GM19438 (cell line): ENCODE results near the gene PSAT1.
"Not testable (repeated sequence)": the region's sequence is repeated elsewhere in the genome, so short reads cannot be mapped to it uniquely, and the experiment has no call there.

Experiments
- ATAC-seq: cut with Tn5 transposase; IDR thresholded peaks from one replicate; pipeline ENCODE4 v1.9.1; 2021; ENCODE audit warnings: low read depth; ENCODE audit not compliant: unreplicated experiment

PSAT1 gene

GRCh38 chr9:78296893-78297671 is at the start of gene PSAT1:
Gene PSAT1 (plus strand): TSS chr9:78297125. CDS start chr9:78297211, 86 bp downstream.
- peak; percentile 95 for ATAC-seq

- no peak for ATAC-seq
These were observed 48.3 kb upstream of the PSAT1 start for GRCh38 chr9:78248635-78249034.

GRCh38 chr9:78249542-78249941 is 47.4 kb upstream of the PSAT1 start:
- ATAC-seq, result no peak

GRCh38 chr9:78252616-78253015 is 44.3 kb upstream of the PSAT1 start:
- ATAC-seq, result no peak

GRCh38 chr9:78253285-78253684 is 43.6 kb upstream of the PSAT1 start:
- no peak for ATAC-seq

- ATAC-seq, result no peak
These were observed 35.4 kb upstream of the PSAT1 start for GRCh38 chr9:78261403-78262001.

GRCh38 chr9:78262655-78263054 is 34.3 kb upstream of the PSAT1 start:
- no peak for ATAC-seq

GRCh38 chr9:78267889-78268288 is 29.0 kb upstream of the PSAT1 start:
- ATAC-seq, result no peak

GRCh38 chr9:78269784-78270183 is 27.1 kb upstream of the PSAT1 start:
- no peak for ATAC-seq

- no peak for ATAC-seq
These were observed 24.6 kb upstream of the PSAT1 start for GRCh38 chr9:78272307-78272706.

- no peak for ATAC-seq
These were observed 23.2 kb upstream of the PSAT1 start for GRCh38 chr9:78273761-78274160.

GRCh38 chr9:78278177-78278777 is 18.6 kb upstream of the PSAT1 start:
- ATAC-seq, result no peak

- ATAC-seq, result no peak
These were observed 18.1 kb upstream of the PSAT1 start for GRCh38 chr9:78278801-78279200.

GRCh38 chr9:78280982-78281668 is 15.8 kb upstream of the PSAT1 start:
- ATAC-seq, result no peak

GRCh38 chr9:78284181-78284580 is 12.7 kb upstream of the PSAT1 start:
- ATAC-seq, result not testable (repeated sequence)

- no peak for ATAC-seq
These were observed 10.8 kb upstream of the PSAT1 start for GRCh38 chr9:78286125-78286524.

GRCh38 chr9:78286946-78287388 is 10.0 kb upstream of the PSAT1 start:
- ATAC-seq, result no peak

- no peak for ATAC-seq
These were observed 8.6 kb upstream of the PSAT1 start for GRCh38 chr9:78288214-78288892.

- no peak for ATAC-seq
These were observed 7.5 kb upstream of the PSAT1 start for GRCh38 chr9:78289474-78289873.

- no peak for ATAC-seq
These were observed 5.5 kb upstream of the PSAT1 start for GRCh38 chr9:78291240-78291925.
